ENCODE data around the gene TP53AIP1. TPM values are rescaled to one million over a fixed set of nuclear protein-coding genes. Genes with fewer than 3 reads are reported as not detected.

The TP53AIP1 gene
- total and polyA plus RNA-seq, 10 of the 15 experiments (the other 5 are each of a cell fraction or from before 2014, with no cell fraction given): 0.01 TPM; not detected in 9

DNA sequence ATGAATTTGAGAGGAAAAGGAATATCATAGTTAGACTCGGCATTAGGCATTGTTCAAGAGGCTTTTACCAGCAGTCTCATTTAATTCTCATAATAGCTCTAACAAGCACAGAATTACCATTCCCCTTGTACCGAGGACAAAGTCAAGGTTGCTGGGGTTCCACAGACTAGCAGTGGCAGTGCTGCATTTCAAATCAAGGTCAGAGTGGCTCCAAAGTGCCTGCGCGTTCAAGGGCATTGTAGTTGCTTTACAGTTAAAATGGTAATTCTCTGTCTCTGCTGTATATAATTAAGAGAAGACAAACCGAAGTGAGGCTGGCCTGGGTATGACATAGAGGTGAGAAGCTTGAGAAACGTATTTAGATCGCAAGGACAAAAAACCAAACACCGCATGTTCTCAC lies 40.4 kb upstream of the TP53AIP1 start (continued):
- TF ChIP-seq, protein P1, sequence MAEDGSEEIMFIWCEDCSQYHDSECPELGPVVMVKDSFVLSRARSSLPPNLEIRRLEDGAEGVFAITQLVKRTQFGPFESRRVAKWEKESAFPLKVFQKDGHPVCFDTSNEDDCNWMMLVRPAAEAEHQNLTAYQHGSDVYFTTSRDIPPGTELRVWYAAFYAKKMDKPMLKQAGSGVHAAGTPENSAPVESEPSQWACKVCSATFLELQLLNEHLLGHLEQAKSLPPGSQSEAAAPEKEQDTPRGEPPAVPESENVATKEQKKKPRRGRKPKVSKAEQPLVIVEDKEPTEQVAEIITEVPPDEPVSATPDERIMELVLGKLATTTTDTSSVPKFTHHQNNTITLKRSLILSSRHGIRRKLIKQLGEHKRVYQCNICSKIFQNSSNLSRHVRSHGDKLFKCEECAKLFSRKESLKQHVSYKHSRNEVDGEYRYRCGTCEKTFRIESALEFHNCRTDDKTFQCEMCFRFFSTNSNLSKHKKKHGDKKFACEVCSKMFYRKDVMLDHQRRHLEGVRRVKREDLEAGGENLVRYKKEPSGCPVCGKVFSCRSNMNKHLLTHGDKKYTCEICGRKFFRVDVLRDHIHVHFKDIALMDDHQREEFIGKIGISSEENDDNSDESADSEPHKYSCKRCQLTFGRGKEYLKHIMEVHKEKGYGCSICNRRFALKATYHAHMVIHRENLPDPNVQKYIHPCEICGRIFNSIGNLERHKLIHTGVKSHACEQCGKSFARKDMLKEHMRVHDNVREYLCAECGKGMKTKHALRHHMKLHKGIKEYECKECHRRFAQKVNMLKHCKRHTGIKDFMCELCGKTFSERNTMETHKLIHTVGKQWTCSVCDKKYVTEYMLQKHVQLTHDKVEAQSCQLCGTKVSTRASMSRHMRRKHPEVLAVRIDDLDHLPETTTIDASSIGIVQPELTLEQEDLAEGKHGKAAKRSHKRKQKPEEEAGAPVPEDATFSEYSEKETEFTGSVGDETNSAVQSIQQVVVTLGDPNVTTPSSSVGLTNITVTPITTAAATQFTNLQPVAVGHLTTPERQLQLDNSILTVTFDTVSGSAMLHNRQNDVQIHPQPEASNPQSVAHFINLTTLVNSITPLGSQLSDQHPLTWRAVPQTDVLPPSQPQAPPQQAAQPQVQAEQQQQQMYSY (CRISPR knock-in tag; IDR thresholded peaks at IDR 0.05): no peak
- TF ChIP-seq BACH1 (IDR thresholded peaks at IDR 0.05; ENCODE audit: borderline replicate concordance) (no peak), ZBTB4 (CRISPR knock-in tag; IDR thresholded peaks at IDR 0.05) (no peak), ZBED1 (IDR thresholded peaks at IDR 0.05; ENCODE audit: borderline replicate concordance) (no peak), CBX5 (IDR thresholded peaks at IDR 0.05; ENCODE audit: low read depth) (no peak), NR2C2 (IDR thresholded peaks at IDR 0.05; ENCODE audit: borderline replicate concordance, control insufficient read depth, insufficient read length, low read depth) (no peak), JUNB (IDR thresholded peaks at IDR 0.05) (no peak), RELA (IDR thresholded peaks at IDR 0.05; ENCODE audit: borderline replicate concordance, partially characterized antibody) (no peak), CREB1 (IDR thresholded peaks at IDR 0.05; ENCODE audit: low read depth) (no peak), BCL3 (IDR thresholded peaks at IDR 0.05; ENCODE audit: borderline replicate concordance, insufficient read depth, low read depth, low read length, poor library complexity, severe bottlenecking) (no peak), RBBP5 (conservative IDR thresholded peaks at IDR 0.05) (no peak), SMAD5 (IDR thresholded peaks at IDR 0.05; ENCODE audit: low read depth) (no peak)
- TF ChIP-seq, protein P2, sequence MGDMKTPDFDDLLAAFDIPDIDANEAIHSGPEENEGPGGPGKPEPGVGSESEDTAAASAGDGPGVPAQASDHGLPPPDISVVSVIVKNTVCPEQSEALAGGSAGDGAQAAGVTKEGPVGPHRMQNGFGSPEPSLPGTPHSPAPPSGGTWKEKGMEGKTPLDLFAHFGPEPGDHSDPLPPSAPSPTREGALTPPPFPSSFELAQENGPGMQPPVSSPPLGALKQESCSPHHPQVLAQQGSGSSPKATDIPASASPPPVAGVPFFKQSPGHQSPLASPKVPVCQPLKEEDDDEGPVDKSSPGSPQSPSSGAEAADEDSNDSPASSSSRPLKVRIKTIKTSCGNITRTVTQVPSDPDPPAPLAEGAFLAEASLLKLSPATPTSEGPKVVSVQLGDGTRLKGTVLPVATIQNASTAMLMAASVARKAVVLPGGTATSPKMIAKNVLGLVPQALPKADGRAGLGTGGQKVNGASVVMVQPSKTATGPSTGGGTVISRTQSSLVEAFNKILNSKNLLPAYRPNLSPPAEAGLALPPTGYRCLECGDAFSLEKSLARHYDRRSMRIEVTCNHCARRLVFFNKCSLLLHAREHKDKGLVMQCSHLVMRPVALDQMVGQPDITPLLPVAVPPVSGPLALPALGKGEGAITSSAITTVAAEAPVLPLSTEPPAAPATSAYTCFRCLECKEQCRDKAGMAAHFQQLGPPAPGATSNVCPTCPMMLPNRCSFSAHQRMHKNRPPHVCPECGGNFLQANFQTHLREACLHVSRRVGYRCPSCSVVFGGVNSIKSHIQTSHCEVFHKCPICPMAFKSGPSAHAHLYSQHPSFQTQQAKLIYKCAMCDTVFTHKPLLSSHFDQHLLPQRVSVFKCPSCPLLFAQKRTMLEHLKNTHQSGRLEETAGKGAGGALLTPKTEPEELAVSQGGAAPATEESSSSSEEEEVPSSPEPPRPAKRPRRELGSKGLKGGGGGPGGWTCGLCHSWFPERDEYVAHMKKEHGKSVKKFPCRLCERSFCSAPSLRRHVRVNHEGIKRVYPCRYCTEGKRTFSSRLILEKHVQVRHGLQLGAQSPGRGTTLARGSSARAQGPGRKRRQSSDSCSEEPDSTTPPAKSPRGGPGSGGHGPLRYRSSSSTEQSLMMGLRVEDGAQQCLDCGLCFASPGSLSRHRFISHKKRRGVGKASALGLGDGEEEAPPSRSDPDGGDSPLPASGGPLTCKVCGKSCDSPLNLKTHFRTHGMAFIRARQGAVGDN (IDR thresholded peaks at IDR 0.05): no peak

Data from GM12878 (cell line).